Mucosa of descending colon (tissue), 3 donors: Measurements from ENCODE around the gene RABGGTA. TPM values are rescaled to one million over a fixed set of nuclear protein-coding genes. Genes with fewer than 3 reads are reported as not detected.

ENCODE experiments used
- ATAC-seq: fragments of 200-7000 bp; cut with Tn5 transposase; one replicate; pipeline ENCODE4 v1.9.1; 2020; ENCODE audit warnings: mild to moderate bottlenecking, moderate library complexity
- DNase-seq, 3 donors: peaks; one replicate each; pipeline ENCODE4 v3.0.0-alpha.2; 2020
- H3K36me3 ChIP-seq: fragments of 200-600 bp; one replicate; pipeline ENCODE4 v1.8.0; 2021; ENCODE audit warnings: low read depth, mild to moderate bottlenecking
- H3K4me1 ChIP-seq: fragments of 200-600 bp; one replicate; pipeline ENCODE4 v1.8.0; 2021; ENCODE audit warnings: low read depth, mild to moderate bottlenecking
- H3K4me3 ChIP-seq: fragments of 200-600 bp; one replicate; pipeline ENCODE4 v1.8.0; 2021; ENCODE audit warnings: mild to moderate bottlenecking
- H3K9me3 ChIP-seq: fragments of 200-600 bp; one replicate; pipeline ENCODE4 v1.8.0; 2021; ENCODE audit warnings: mild to moderate bottlenecking
- intact Hi-C, 2 donors: fragments of 100-400 bp; cut with DNase I in 1 of 2; cut with micrococcal nuclease in 1 of 2; formaldehyde crosslinking; loops; one replicate each; pipeline versions ENCODE4 v1.11.0 to v1.11.1; 2022; cut with DNase I, micrococcal nuclease
- long read RNA-seq, 2 donors: library from polyadenylated mRNA; unstranded; transcript quantifications; one replicate each; pipeline ENCODE4 v2.0.0, GENCODE V29; 2019 to 2021
- total RNA-seq, 3 donors: library from RNA; stranded (reverse); fragmentation: NEBNext Ultra II Directional in 2 of 3; extraction: Animal tissue kit (Norgen Biotek cat#: 25700) in 2 of 3; gene quantifications; one replicate each; pipeline versions ENCODE4 v1.2.1 to v1.2.4, GENCODE V29; 2021 to 2023
- TF ChIP-seq, protein P1 (sequence below): fragments of 200-600 bp; IDR thresholded peaks from one replicate; pipeline ENCODE4 v1.8.0; 2022; ENCODE audit warnings: antibody characterized with exemption, mild to moderate bottlenecking
- donor health status: DM: no; HTN: no; CAD: no; lungs with moderate emphysema.
- donor health status: DM: no; HTN: no; CAD: no.
- donor health status: DM: no; HTN: yes; CAD: no.

RABGGTA gene, protein sequence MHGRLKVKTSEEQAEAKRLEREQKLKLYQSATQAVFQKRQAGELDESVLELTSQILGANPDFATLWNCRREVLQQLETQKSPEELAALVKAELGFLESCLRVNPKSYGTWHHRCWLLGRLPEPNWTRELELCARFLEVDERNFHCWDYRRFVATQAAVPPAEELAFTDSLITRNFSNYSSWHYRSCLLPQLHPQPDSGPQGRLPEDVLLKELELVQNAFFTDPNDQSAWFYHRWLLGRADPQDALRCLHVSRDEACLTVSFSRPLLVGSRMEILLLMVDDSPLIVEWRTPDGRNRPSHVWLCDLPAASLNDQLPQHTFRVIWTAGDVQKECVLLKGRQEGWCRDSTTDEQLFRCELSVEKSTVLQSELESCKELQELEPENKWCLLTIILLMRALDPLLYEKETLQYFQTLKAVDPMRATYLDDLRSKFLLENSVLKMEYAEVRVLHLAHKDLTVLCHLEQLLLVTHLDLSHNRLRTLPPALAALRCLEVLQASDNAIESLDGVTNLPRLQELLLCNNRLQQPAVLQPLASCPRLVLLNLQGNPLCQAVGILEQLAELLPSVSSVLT
- 10 to 100 TPM; 31.6 to 52.9 (median 41.3) TPM for total RNA-seq
- long read RNA-seq, donor 1, transcript RABGGTA-201 (17 exons, 2,088 nt): major isoform, 25 of 48 reads
- long read RNA-seq, donor 1, partial matches to known transcripts: 2 of 48 reads
- long read RNA-seq, donor 1, other reads (novel, unspliced or antisense): 17 of 48 reads
- long read RNA-seq, donor 2, transcript RABGGTA-201 (17 exons, 2,088 nt): major isoform, 27 of 50 reads
- long read RNA-seq, donor 2, partial matches to known transcripts: 3 of 50 reads
- long read RNA-seq, donor 2, other reads (novel, unspliced or antisense): 18 of 50 reads

DNA sequence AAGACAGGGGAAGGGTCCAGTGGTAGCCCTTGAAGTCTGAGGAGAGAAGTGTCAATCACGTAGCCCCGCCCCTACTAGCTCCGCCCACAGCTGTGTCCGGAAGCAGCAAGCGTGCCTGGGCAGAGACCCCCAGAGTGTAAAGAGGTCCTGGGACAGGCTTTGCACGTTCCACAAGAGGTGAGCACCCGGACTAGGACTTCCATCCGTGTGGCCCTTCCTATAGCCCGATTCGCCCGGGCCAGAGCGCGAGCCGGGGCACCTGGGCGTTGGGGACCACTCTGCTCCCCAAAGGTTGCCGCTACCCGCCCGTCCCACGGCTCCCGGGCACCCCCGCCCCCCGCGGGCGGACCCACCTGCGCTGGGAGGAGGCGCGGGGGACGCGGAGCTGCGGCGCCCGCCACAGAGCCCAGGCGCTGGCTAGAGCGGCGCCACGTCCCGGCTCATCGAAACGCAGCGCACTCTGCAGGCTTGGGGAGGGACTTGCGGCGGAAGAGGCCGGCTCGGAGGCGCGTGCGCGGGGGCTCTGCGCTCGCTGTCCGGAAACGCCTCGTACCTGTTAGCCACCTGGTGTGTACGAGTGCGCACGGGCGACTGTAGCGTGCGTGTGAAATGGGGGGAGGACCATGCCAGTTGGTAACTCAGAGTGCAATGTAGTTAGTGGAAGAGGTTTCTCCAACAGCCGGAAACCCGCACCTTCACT lies at the start of gene RABGGTA:
Gene RABGGTA, minus strand, starts transcription at position 464 of the 700 bp plus-strand sequence. CDS start 482 bp downstream, outside the sequence.
- ATAC-seq (peak; percentile 98), DNase-seq (peak; percentile 91 to 96 (median 94))
- Histone ChIP-seq H3K36me3 (no peaks in the 10 kb centered on the region), H3K4me1 (no peaks in the 10 kb centered on the region), H3K9me3 (no peaks in the 10 kb centered on the region), H3K4me3 (peak within 1 kb of the TSS; percentile 71)
- intact Hi-C loops: no loop called here
- TF ChIP-seq, protein P1, sequence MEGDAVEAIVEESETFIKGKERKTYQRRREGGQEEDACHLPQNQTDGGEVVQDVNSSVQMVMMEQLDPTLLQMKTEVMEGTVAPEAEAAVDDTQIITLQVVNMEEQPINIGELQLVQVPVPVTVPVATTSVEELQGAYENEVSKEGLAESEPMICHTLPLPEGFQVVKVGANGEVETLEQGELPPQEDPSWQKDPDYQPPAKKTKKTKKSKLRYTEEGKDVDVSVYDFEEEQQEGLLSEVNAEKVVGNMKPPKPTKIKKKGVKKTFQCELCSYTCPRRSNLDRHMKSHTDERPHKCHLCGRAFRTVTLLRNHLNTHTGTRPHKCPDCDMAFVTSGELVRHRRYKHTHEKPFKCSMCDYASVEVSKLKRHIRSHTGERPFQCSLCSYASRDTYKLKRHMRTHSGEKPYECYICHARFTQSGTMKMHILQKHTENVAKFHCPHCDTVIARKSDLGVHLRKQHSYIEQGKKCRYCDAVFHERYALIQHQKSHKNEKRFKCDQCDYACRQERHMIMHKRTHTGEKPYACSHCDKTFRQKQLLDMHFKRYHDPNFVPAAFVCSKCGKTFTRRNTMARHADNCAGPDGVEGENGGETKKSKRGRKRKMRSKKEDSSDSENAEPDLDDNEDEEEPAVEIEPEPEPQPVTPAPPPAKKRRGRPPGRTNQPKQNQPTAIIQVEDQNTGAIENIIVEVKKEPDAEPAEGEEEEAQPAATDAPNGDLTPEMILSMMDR: peak; percentile 80

DNA sequence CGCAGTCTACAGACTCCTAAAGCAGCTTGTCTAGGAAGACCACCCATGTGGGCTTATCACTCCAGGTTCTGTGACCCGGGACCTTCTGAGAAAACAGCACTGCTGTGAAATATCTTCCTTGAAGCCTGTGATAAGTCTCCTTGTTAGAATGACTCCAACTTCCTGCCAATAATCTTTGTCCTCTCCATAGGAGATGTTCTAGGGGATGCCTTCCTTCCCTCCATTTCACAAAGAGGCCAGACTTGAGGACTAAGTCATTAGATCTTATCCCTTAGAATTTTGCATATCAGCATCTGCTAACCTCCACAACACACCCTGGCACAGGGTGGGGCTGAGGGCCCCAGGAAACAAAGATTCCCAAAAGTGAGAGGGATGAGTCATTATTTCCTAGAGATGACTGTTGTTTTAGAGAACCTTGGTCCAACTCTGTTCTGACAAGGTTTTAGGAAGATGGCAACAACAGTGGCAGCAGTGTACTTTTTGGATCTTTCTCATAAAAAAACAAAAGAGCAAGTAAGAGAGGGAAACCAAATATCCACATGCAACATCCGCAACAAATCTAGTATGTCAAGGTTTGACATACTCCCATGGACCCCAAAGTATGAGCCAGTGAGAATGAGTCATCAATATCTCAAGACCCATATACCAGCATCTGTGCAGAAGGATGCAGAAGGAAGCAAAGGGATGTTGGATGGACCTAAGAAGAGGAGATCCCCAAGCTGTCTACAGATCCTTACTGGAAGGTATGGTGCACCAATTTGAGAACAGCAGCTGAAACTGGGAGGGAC lies 45.9 kb upstream of the RABGGTA start:
- TF ChIP-seq, protein P1: no peak
- Histone ChIP-seq H3K4me3 (no peak overlapping the region), H3K36me3 (no peaks in the 10 kb centered on the region), H3K4me1 (peaks cover 20% of the 10 kb centered on the region), H3K9me3 (no peaks in the 10 kb centered on the region)
- intact Hi-C loops: no loop called here
- ATAC-seq: no peak
- no peak for DNase-seq

DNA sequence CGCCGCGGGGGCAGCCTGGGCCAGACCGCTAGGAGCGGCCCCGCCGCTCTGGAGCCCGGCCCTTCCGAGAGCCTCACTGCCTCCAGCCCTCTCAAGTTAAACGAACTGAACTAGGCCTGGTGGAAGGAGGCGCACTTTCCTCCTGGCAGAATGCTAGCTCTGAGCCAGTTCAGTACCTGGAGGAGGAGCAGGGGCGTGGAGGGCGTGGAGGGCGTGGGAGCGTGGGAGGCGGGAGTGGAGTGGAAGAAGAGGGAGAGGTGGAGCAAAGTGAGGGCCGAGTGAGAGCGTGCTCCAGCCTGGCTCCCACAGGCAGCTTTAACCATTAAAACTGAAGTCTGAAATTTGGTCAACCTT lies 45.2 kb upstream of the RABGGTA start:
- TF ChIP-seq, protein P1: no peak
- ATAC-seq (peak; percentile 1), DNase-seq (no peak)
- intact Hi-C loops: no loop called here
- Histone ChIP-seq H3K4me3 (no peak overlapping the region), H3K4me1 (peaks cover 24% of the 10 kb centered on the region), H3K9me3 (no peaks in the 10 kb centered on the region), H3K36me3 (no peaks in the 10 kb centered on the region)

DNA sequence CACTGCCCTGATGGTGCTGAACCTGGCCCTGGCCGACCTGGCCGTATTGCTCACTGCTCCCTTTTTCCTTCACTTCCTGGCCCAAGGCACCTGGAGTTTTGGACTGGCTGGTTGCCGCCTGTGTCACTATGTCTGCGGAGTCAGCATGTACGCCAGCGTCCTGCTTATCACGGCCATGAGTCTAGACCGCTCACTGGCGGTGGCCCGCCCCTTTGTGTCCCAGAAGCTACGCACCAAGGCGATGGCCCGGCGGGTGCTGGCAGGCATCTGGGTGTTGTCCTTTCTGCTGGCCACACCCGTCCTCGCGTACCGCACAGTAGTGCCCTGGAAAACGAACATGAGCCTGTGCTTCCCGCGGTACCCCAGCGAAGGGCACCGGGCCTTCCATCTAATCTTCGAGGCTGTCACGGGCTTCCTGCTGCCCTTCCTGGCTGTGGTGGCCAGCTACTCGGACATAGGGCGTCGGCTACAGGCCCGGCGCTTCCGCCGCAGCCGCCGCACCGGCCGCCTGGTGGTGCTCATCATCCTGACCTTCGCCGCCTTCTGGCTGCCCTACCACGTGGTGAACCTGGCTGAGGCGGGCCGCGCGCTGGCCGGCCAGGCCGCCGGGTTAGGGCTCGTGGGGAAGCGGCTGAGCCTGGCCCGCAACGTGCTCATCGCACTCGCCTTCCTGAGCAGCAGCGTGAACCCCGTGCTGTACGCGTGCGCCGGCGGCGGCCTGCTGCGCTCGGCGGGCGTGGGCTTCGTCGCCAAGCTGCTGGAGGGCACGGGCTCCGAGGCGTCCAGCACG lies 44.6 kb upstream of the RABGGTA start:
- H3K9me3 ChIP-seq: no peaks in the 10 kb centered on the region
- ATAC-seq (peak; percentile 79), DNase-seq (peak; percentile 70 to 84 (median 81))
- no peaks in the 10 kb centered on the region for H3K36me3 ChIP-seq
- intact Hi-C loops: no loop called here
- H3K4me3 ChIP-seq: no peak overlapping the region
- TF ChIP-seq, protein P1: peak; percentile 18
- peaks cover 28% of the 10 kb centered on the region for H3K4me1 ChIP-seq
